Retinal pigment epithelial cell (primary cell): ENCODE measurements around the gene SLC35D1.
"Not testable (repeated sequence)": the region's sequence is repeated elsewhere in the genome, so short reads cannot be mapped to it uniquely, and the experiment has no call there.

Source experiments
- DNase-seq: peaks from one replicate; pipeline ENCODE4 v3.0.0-alpha.2; 2010; ENCODE audit warnings: low read depth
- H3K4me3 ChIP-seq: 2 replicates; pipeline ENCODE4 v1.5.1; 2011; ENCODE audit warnings: mild to moderate bottlenecking, low read length, control low read depth, moderate library complexity
- CTCF ChIP-seq: conservative IDR thresholded peaks from 2 replicates; pipeline ENCODE4 v1.5.1; 2011; ENCODE audit warnings: low read depth, low read length, control low read depth, inconsistent platforms

The SLC35D1 gene

GRCh38 chr1:66980745-66981367 lies 73.1 kb downstream of the SLC35D1 start:
- no peak for DNase-seq
- no peak for TF ChIP-seq CTCF
- H3K4me3 ChIP-seq, result no peak overlapping the region

- DNase-seq, H3K4me3 ChIP-seq: not testable (repeated sequence)
Observed at GRCh38 chr1:66979621-66980020, 74.3 kb downstream of the SLC35D1 start.

- no peak for DNase-seq
- no peak for TF ChIP-seq CTCF
Observed at GRCh38 chr1:66978201-66978600, 75.7 kb downstream of the SLC35D1 start.

GRCh38 chr1:66968574-66968973 lies 85.4 kb downstream of the SLC35D1 start:
- TF ChIP-seq CTCF, result no peak
- no peak for DNase-seq
- no peak overlapping the region for H3K4me3 ChIP-seq

More at GRCh38 chr1:66978201-66978600, 75.7 kb downstream of the SLC35D1 start:
- H3K4me3 ChIP-seq, result no peak overlapping the region

GRCh38 chr1:66966188-66966873 lies 87.6 kb downstream of the SLC35D1 start:
- not testable (repeated sequence) for DNase-seq, H3K4me3 ChIP-seq

- no peak overlapping the region for H3K4me3 ChIP-seq
- DNase-seq, result no peak
- no peak for TF ChIP-seq CTCF
Observed at GRCh38 chr1:66957938-66958337, 96.0 kb downstream of the SLC35D1 start.

- H3K4me3 ChIP-seq, result no peak overlapping the region
- no peak for TF ChIP-seq CTCF
- DNase-seq, result no peak
Observed at GRCh38 chr1:66954208-66954607, 99.7 kb downstream of the SLC35D1 start.

- no peak for DNase-seq
- H3K4me3 ChIP-seq, result no peak overlapping the region
- TF ChIP-seq CTCF, result no peak
Observed at GRCh38 chr1:66951513-66951912, 102.4 kb downstream of the SLC35D1 start.
